MM.1S (cell line): ENCODE measurements around the gene SIDT1.

Experiments
- CTCF ChIP-seq: fragments of 300-600 bp; sonication (generic); IDR thresholded peaks from 2 replicates; pipeline ENCODE4 v1.5.1; 2016; ENCODE audit warnings: antibody characterized with exemption, low read length, mixed read lengths
- EZH2 ChIP-seq: fragments of 300-600 bp; sonication (generic); optimal IDR thresholded peaks from 2 replicates; pipeline ENCODE3; 2017; ENCODE audit warnings: low read depth, mild to moderate bottlenecking, antibody characterized with exemption, low read length, mixed read lengths
- EZH2phosphoT487 ChIP-seq: fragments of 300-600 bp; sonication (generic); IDR thresholded peaks from 2 replicates; pipeline ENCODE4 v1.6.1; 2018; ENCODE audit warnings: antibody characterized with exemption, low read length

- no peak for TF ChIP-seq CTCF
- TF ChIP-seq EZH2, result no peak
- no peak for TF ChIP-seq EZH2phosphoT487
Observed at GRCh38 chr3:113600418-113601182, 68.2 kb downstream of the SIDT1 start.
